H9 (cell line): ENCODE data around the gene KIF26B. TPM values are rescaled to one million over a fixed set of nuclear protein-coding genes. Genes with fewer than 3 reads are reported as not detected.

ENCODE experiments used
- DNase-seq: peaks from one replicate; pipeline ENCODE4 v3.0.0-alpha.2; 2017
- H2AFZ ChIP-seq: one replicate; pipeline ENCODE4 v1.6.1; 2013; ENCODE audit warnings: mild to moderate bottlenecking, low read length, control low read depth, moderate library complexity
- H2AK5ac ChIP-seq: 2 replicates; pipeline ENCODE4 v1.6.1; 2013; ENCODE audit warnings: low read length, control low read depth, mixed read lengths; ENCODE audit not compliant: insufficient read length
- H2BK120ac ChIP-seq: one replicate; pipeline ENCODE4 v1.6.1; 2013; ENCODE audit warnings: low read depth, mild to moderate bottlenecking, low read length, control low read depth, inconsistent platforms; ENCODE audit not compliant: poor library complexity, severe bottlenecking
- H2BK12ac ChIP-seq: 2 replicates; pipeline ENCODE4 v1.6.1; 2013; ENCODE audit warnings: low read length, control low read depth, mixed read lengths, low read depth; ENCODE audit not compliant: insufficient read length
- H2BK15ac ChIP-seq: 2 replicates; pipeline ENCODE4 v1.6.1; 2013; ENCODE audit warnings: low read depth, low read length, control low read depth
- H2BK20ac ChIP-seq: one replicate; pipeline ENCODE4 v1.6.1; 2013; ENCODE audit warnings: low read depth, mild to moderate bottlenecking, low read length, control low read depth, inconsistent platforms; ENCODE audit not compliant: poor library complexity, severe bottlenecking
- H2BK5ac ChIP-seq: 2 replicates; pipeline ENCODE4 v1.6.1; 2013; ENCODE audit warnings: low read length, control low read depth, mixed read lengths; ENCODE audit not compliant: insufficient read length
- H3K14ac ChIP-seq: 2 replicates; pipeline ENCODE4 v1.6.1; 2013; ENCODE audit warnings: low read length, control low read depth; ENCODE audit not compliant: insufficient read depth
- H3K18ac ChIP-seq: 2 replicates; pipeline ENCODE4 v1.6.1; 2013; ENCODE audit warnings: low read depth, mild to moderate bottlenecking, mixed read lengths, low read length, control low read depth; ENCODE audit not compliant: insufficient read length
- H3K23ac ChIP-seq: 2 replicates; pipeline ENCODE4 v1.6.1; 2013; ENCODE audit warnings: low read length, control low read depth, mixed read lengths, low read depth; ENCODE audit not compliant: insufficient read length
- H3K23me2 ChIP-seq: 2 replicates; pipeline ENCODE4 v1.6.1; 2013; ENCODE audit warnings: low read depth, mild to moderate bottlenecking, mixed read lengths, low read length, control low read depth; ENCODE audit not compliant: insufficient read length, poor library complexity, severe bottlenecking
- H3K27ac ChIP-seq: 2 replicates; pipeline ENCODE4 v1.5.1; 2013; ENCODE audit warnings: low read length, control low read depth, mixed read lengths, low read depth; ENCODE audit not compliant: insufficient read length
- H3K27me3 ChIP-seq: 2 replicates; pipeline ENCODE4 v1.6.1; 2013; ENCODE audit warnings: low read length, control low read depth, inconsistent platforms; ENCODE audit not compliant: insufficient read depth
- H3K4ac ChIP-seq: 2 replicates; pipeline ENCODE4 v1.6.1; 2013; ENCODE audit warnings: low read depth, mild to moderate bottlenecking, control low read depth, inconsistent platforms, low read length, moderate library complexity
- H3K4me1 ChIP-seq: 2 replicates; pipeline ENCODE4 v1.6.1; 2013; ENCODE audit warnings: low read length, control low read depth, inconsistent platforms; ENCODE audit not compliant: insufficient read depth
- H3K4me2 ChIP-seq: 2 replicates; pipeline ENCODE4 v1.6.1; 2013; ENCODE audit warnings: low read length, control low read depth, mixed read lengths; ENCODE audit not compliant: insufficient read length, insufficient read depth
- H3K56ac ChIP-seq: 2 replicates; pipeline ENCODE4 v1.6.1; 2013; ENCODE audit warnings: low read depth, mild to moderate bottlenecking, mixed read lengths, low read length, control low read depth; ENCODE audit not compliant: insufficient read length
- H3K79me1 ChIP-seq: 2 replicates; pipeline ENCODE4 v1.6.1; 2013; ENCODE audit warnings: low read depth, mild to moderate bottlenecking, moderate library complexity, low read length, control low read depth, inconsistent platforms; ENCODE audit not compliant: insufficient read depth, poor library complexity, severe bottlenecking
- H3K79me2 ChIP-seq: 2 replicates; pipeline ENCODE4 v1.6.1; 2013; ENCODE audit warnings: low read length, control low read depth, inconsistent platforms; ENCODE audit not compliant: insufficient read depth
- H3K9ac ChIP-seq: 2 replicates; pipeline ENCODE4 v1.6.1; 2013; ENCODE audit warnings: low read length, control low read depth, mixed read lengths; ENCODE audit not compliant: insufficient read length; ENCODE audit errors: extremely low read depth
- H3K9me3 ChIP-seq: one replicate; pipeline ENCODE4 v1.6.1; 2013; ENCODE audit warnings: low read depth, low read length, inconsistent platforms; ENCODE audit not compliant: control insufficient read depth
- H3T11ph ChIP-seq: one replicate; pipeline ENCODE4 v1.6.1; 2013; ENCODE audit warnings: mild to moderate bottlenecking, low read length, control low read depth, inconsistent platforms
- H4K20me1 ChIP-seq: one replicate; pipeline ENCODE4 v1.6.1; 2013; ENCODE audit not compliant: control insufficient read depth, insufficient read length, insufficient read depth
- H4K5ac ChIP-seq: 2 replicates; pipeline ENCODE4 v1.6.1; 2013; ENCODE audit warnings: low read depth, mild to moderate bottlenecking, mixed read lengths, low read length, control low read depth; ENCODE audit not compliant: insufficient read length
- H4K8ac ChIP-seq: replicated peaks from 2 replicates; pipeline ENCODE4 v1.6.1; 2013; ENCODE audit warnings: low read length, control low read depth, mixed read lengths, low read depth; ENCODE audit not compliant: insufficient read length
- H4K91ac ChIP-seq: 2 replicates; pipeline ENCODE4 v1.6.1; 2013; ENCODE audit warnings: low read depth, mild to moderate bottlenecking, moderate library complexity, mixed read lengths, low read length, control low read depth; ENCODE audit not compliant: insufficient read length
- H3K27ac Mint-ChIP-seq, 3 experiments: 2 replicates in 2 of 3; 3 replicates in 1 of 3; pipeline ENCODE4 v1.8.0; 2020 to 2021; ENCODE audit warnings: mixed read lengths in 3 of 3, mild to moderate bottlenecking in 1 of 3, moderate library complexity in 1 of 3
- H3K27me3 Mint-ChIP-seq: 2 replicates; pipeline ENCODE4 v1.8.0; 2021; ENCODE audit warnings: low read depth, mild to moderate bottlenecking, moderate library complexity, mixed read lengths
- H3K36me3 Mint-ChIP-seq, 3 experiments: 2 replicates in 2 of 3; 3 replicates in 1 of 3; pipeline ENCODE4 v1.8.0; 2020 to 2021; ENCODE audit warnings: low read depth in 3 of 3, mixed read lengths in 3 of 3; ENCODE audit not compliant: insufficient read depth in 1 of 3
- H3K4me1 Mint-ChIP-seq, 2 experiments: 2 replicates each; pipeline ENCODE4 v1.8.0; 2020; ENCODE audit warnings: mixed read lengths in 2 of 2
- H3K4me3 Mint-ChIP-seq, 2 experiments: 2 replicates in 1 of 2; 3 replicates in 1 of 2; pipeline ENCODE4 v1.8.0; 2020 to 2021; ENCODE audit warnings: mild to moderate bottlenecking in 2 of 2, mixed read lengths in 2 of 2, moderate library complexity in 1 of 2
- H3K9me3 Mint-ChIP-seq, 2 experiments: 2 replicates in 1 of 2; 3 replicates in 1 of 2; pipeline ENCODE4 v1.8.0; 2020; ENCODE audit warnings: mild to moderate bottlenecking in 2 of 2, mixed read lengths in 2 of 2, moderate library complexity in 1 of 2
- WGBS: extraction: QIAGEN DNeasy Blood & Tissue Kit; methylation state at CpG from one replicate; pipeline ENCODE4 v1.1.7; 2013; ENCODE audit warnings: missing lambda C conversion rate, low lambda C conversion rate, mixed read lengths; ENCODE audit not compliant: insufficient read length; ENCODE audit errors: extremely low coverage; 5-methylcytosine and 5-hydroxymethylcytosine counted together
- total RNA-seq: library from RNA; stranded (reverse); gene quantifications from 2 replicates; pipeline ENCODE4 v1.2.1, GENCODE V29; 2021
- TF ChIP-seq, protein P1 (sequence below): fragments of 200-600 bp; sonication (generic); conservative IDR thresholded peaks from 3 replicates; pipeline ENCODE4 v1.8.0; 2021; ENCODE audit warnings: antibody characterized with exemption, mild to moderate bottlenecking

The KIF26B gene
- total RNA-seq, 1 experiment from 2014 or later: 0.13 TPM

DNA sequence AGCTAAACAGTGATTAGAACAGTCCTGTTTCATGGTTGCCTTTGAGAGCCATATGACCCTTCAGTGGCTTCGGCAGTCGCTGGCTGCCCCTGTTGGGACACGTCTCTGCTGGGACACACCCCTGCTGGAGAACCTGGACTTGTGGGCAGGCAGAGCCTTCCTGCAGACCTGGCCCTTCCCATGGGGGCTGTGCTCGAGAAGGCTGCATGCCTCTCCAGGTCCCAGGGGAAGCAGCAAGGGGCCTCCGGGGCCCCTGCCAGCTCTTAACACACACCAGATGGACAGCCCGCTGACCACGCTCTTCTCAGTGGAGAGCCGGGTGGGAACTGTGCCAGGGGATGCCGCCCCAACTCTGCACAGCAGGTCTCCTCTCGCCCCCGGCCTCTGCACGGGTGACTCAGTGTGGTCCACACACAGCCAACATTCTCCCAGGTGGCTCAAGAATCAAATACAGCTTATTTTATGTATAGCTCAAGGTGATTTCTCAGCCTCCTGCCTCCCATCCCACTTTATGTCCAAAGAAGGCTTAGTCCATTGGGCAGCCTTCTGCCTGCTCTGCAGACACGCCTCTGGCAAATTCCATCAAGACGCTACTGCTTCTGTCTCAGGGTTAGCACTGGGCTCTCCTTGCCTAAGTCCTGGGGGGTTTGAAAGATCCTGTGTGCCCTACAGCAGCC, 450.8 kb downstream of the KIF26B start:
- DNase-seq: peak; percentile 27
- H4K20me1 ChIP-seq: no peaks in the 10 kb centered on the region

More for the DNA sequence above, 450.8 kb downstream of the KIF26B start:
- Histone ChIP-seq H3K4me2 (no peak overlapping the region), H2BK20ac (no peak overlapping the region), H4K5ac (no peak overlapping the region), H3K4ac (no peak overlapping the region), H2AFZ (no peak overlapping the region), H2BK12ac (no peak overlapping the region), H4K91ac (no peak overlapping the region), H2BK120ac (no peak overlapping the region), H3T11ph (no peak overlapping the region), H3K9ac (no peak overlapping the region), H2BK15ac (no peak overlapping the region), H4K8ac (no peak overlapping the region), H3K79me2 (no peaks in the 10 kb centered on the region), H3K27ac (no peak overlapping the region), H3K18ac (peak overlapping the region; percentile 12), H2AK5ac (no peak overlapping the region), H3K56ac (no peak overlapping the region), H3K9me3 (no peaks in the 10 kb centered on the region), H3K23me2 (no peaks in the 10 kb centered on the region), H3K79me1 (no peaks in the 10 kb centered on the region), H3K23ac (no peak overlapping the region), H3K14ac (no peak overlapping the region), H3K4me1 (no peaks in the 10 kb centered on the region), H2BK5ac (no peak overlapping the region), H3K27me3 (no peaks in the 10 kb centered on the region)
- no peak overlapping the region for H3K4me3 Mint-ChIP-seq
- TF ChIP-seq, protein P1, sequence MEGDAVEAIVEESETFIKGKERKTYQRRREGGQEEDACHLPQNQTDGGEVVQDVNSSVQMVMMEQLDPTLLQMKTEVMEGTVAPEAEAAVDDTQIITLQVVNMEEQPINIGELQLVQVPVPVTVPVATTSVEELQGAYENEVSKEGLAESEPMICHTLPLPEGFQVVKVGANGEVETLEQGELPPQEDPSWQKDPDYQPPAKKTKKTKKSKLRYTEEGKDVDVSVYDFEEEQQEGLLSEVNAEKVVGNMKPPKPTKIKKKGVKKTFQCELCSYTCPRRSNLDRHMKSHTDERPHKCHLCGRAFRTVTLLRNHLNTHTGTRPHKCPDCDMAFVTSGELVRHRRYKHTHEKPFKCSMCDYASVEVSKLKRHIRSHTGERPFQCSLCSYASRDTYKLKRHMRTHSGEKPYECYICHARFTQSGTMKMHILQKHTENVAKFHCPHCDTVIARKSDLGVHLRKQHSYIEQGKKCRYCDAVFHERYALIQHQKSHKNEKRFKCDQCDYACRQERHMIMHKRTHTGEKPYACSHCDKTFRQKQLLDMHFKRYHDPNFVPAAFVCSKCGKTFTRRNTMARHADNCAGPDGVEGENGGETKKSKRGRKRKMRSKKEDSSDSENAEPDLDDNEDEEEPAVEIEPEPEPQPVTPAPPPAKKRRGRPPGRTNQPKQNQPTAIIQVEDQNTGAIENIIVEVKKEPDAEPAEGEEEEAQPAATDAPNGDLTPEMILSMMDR: no peak
- WGBS: no CpG with 5 or more reads among the region's 14 CpGs
- H3K36me3 Mint-ChIP-seq: no peaks in the 10 kb centered on the region
- H3K4me1 Mint-ChIP-seq: peaks cover 0 to 6% of the 10 kb centered on the region in 2 experiments; a peak in 2 of 4 replicates
- peaks cover 2% of the 10 kb centered on the region; the same call in 1 of the 2 replicates for H3K27me3 Mint-ChIP-seq
- H3K9me3 Mint-ChIP-seq: no peaks in the 10 kb centered on the region
- no peak overlapping the region for H3K27ac Mint-ChIP-seq
